Naive thymus-derived CD4-positive, alpha-beta T cell (primary cell): ENCODE data around the gene TPI1. TPM values are rescaled to one million over a fixed set of nuclear protein-coding genes. Genes with fewer than 3 reads are reported as not detected.
A peak's percentile ranks its signal among the peaks of the same experiment; 100 is the strongest.

Experiments used
- ATAC-seq: fragments of 150-1000 bp; cut with Tn5 transposase; 2 replicates; pipeline ENCODE4 v1.10.0; 2021; ENCODE audit warnings: mild to moderate bottlenecking, moderate library complexity
- CTCF ChIA-PET: fragments of 350-600 bp; sonication (Branson Sonifier 250); formaldehyde crosslinking; loops from one replicate; lab custom pipeline; 2021; ENCODE audit warnings: antibody characterized with exemption; lab: Charles Lee
- POLR2A ChIA-PET: fragments of 350-600 bp; sonication (Branson Sonifier 250); formaldehyde crosslinking; loops from one replicate; lab custom pipeline; 2021; ENCODE audit warnings: antibody characterized with exemption, inconsistent platforms; lab: Charles Lee
- DNase-seq, 9 donors: peaks; one replicate each; pipeline versions ENCODE4 v3.0.0 to v3.0.0-alpha.2; 2020 to 2022; ENCODE audit warnings: mixed read lengths in 1 of 9
- H3K27ac ChIP-seq: one replicate; pipeline ENCODE4 v1.7.0; 2013; ENCODE audit warnings: mild to moderate bottlenecking, low read depth, low read length, moderate library complexity
- H3K27me3 ChIP-seq, 2 donors: one replicate each; pipeline ENCODE4 v1.7.0; 2013; ENCODE audit warnings: low read length in 2 of 2, mild to moderate bottlenecking in 2 of 2, moderate library complexity in 2 of 2; ENCODE audit not compliant: control insufficient read depth in 2 of 2, insufficient read depth in 2 of 2
- H3K36me3 ChIP-seq, 3 experiments: 1 replicate in 2 of 3; 2 replicates in 1 of 3; pipeline ENCODE4 v1.7.0; 2013; ENCODE audit warnings: low read length in 3 of 3, mild to moderate bottlenecking in 3 of 3, moderate library complexity in 1 of 3; ENCODE audit not compliant: insufficient read depth in 3 of 3, control insufficient read depth in 2 of 3
- H3K4me1 ChIP-seq, 2 donors: one replicate each; pipeline ENCODE4 v1.7.0; 2013; ENCODE audit warnings: low read length in 2 of 2, mild to moderate bottlenecking in 2 of 2, moderate library complexity in 1 of 2; ENCODE audit not compliant: control insufficient read depth in 2 of 2, insufficient read depth in 2 of 2
- H3K4me3 ChIP-seq: 2 replicates; pipeline ENCODE4 v1.7.0; 2013; ENCODE audit warnings: mild to moderate bottlenecking, low read length
- H3K9me3 ChIP-seq, 3 experiments: 1 replicate in 2 of 3; 2 replicates in 1 of 3; pipeline ENCODE4 v1.7.0; 2013; ENCODE audit warnings: low read length in 3 of 3; ENCODE audit not compliant: control insufficient read depth in 2 of 3
- H3K27ac Mint-ChIP-seq, 9 donors: one replicate each; pipeline ENCODE4 v1.8.0; 2020 to 2022; ENCODE audit warnings: mixed read lengths in 9 of 9, mild to moderate bottlenecking in 8 of 9, moderate library complexity in 5 of 9, inconsistent platforms in 2 of 9
- H3K27me3 Mint-ChIP-seq, 5 donors: one replicate each; pipeline ENCODE4 v1.8.0; 2021 to 2022; ENCODE audit warnings: mixed read lengths in 5 of 5, mild to moderate bottlenecking in 1 of 5
- H3K36me3 Mint-ChIP-seq, 5 donors: one replicate each; pipeline ENCODE4 v1.8.0; 2020 to 2022; ENCODE audit warnings: mixed read lengths in 5 of 5, mild to moderate bottlenecking in 3 of 5, inconsistent platforms in 1 of 5
- H3K4me1 Mint-ChIP-seq, 7 donors: one replicate each; pipeline ENCODE4 v1.8.0; 2020 to 2022; ENCODE audit warnings: mixed read lengths in 7 of 7, mild to moderate bottlenecking in 3 of 7, inconsistent platforms in 1 of 7
- H3K4me3 Mint-ChIP-seq, 10 donors: one replicate each; pipeline ENCODE4 v1.8.0; 2020 to 2022; ENCODE audit warnings: mild to moderate bottlenecking in 10 of 10, mixed read lengths in 10 of 10, moderate library complexity in 6 of 10, inconsistent platforms in 2 of 10
- H3K9me3 Mint-ChIP-seq, 11 donors: one replicate each; pipeline ENCODE4 v1.8.0; 2020 to 2022; ENCODE audit warnings: mixed read lengths in 11 of 11, mild to moderate bottlenecking in 4 of 11, inconsistent platforms in 1 of 11, moderate library complexity in 1 of 11
- intact Hi-C, 2 donors: fragments of 100-400 bp; cut with micrococcal nuclease; formaldehyde crosslinking; loops; one replicate each; pipeline ENCODE4 v1.15.1; 2023
- polyA plus RNA-seq, 2 donors: library from polyadenylated mRNA; unstranded; fragments of 300-500 nt; fragmentation: Illumina TruSeq; gene quantifications; one replicate each; pipeline ENCODE4 v1.2.3, GENCODE V29; 2021
- total RNA-seq, 6 experiments: library from RNA in 5 of 6; stranded (reverse) in 5 of 6; gene quantifications; 1 replicate in 5 of 6; 2 replicates in 1 of 6; pipeline ENCODE4 v1.2.3 and lab custom pipeline; 2021 to 2026

Gene TPI1
- total and polyA plus RNA-seq, 7 experiments from 2014 or later = 89.7 to 1,293 (median 163) TPM

- ChIA-PET POLR2A (interaction anchor here (0.6 to 13.2 kb wide), 7 partner anchors 10 to 324 kb away, joined by 3 to 91 read pairs (median 3); partner anchors contain the start of genes CD4, MLF2 and ZNF384), CTCF (interaction anchor here (1.0 to 6.6 kb wide), 13 partner anchors 11 to 354 kb away, joined by 3 to 94 read pairs (median 6); partner anchors contain the start of genes CD4 and MLF2)
- Histone ChIP-seq H3K36me3 (peaks cover 0 to 12% (median 0%) of the 10 kb centered on the region in 3 experiments), H3K4me1 (peaks cover 4 to 15% of the 10 kb centered on the region in 2 donors), H3K27me3 (peaks cover 0 to 8% of the 10 kb centered on the region in 2 donors), H3K4me3 (no peak overlapping the region), H3K27ac (no peak overlapping the region), H3K9me3 (no peaks in the 10 kb centered on the region)
- Mint-ChIP-seq H3K36me3 (peaks cover 0 to 9% (median 4%) of the 10 kb centered on the region in 5 donors), H3K9me3 (peaks cover 0 to 2% (median 0%) of the 10 kb centered on the region in 11 donors), H3K4me1 (peaks cover 29 to 41% (median 37%) of the 10 kb centered on the region in 7 donors), H3K27me3 (peaks cover 9 to 51% (median 26%) of the 10 kb centered on the region in 5 donors), H3K27ac (peak overlapping the region in 2 of 9 donors; percentile 28 to 31), H3K4me3 (peak overlapping the region in 1 of 10 donors; percentile 12)
- DNase-seq (no peak), ATAC-seq (no peak)
- intact Hi-C loops = loop anchor here in 1 of 2 donors (2.0 kb wide), 1 partner anchor 33 kb away; no protein-coding TSS in a partner anchor
Measured at GRCh38 chr12:6824085-6824775, 43.1 kb upstream of the TPI1 start.

GRCh38 chr12:6824901-6825381 is 42.4 kb upstream of the TPI1 start:
- Histone ChIP-seq H3K27me3 (peaks cover 0 to 12% of the 10 kb centered on the region in 2 donors), H3K9me3 (no peaks in the 10 kb centered on the region), H3K36me3 (peaks cover 0 to 5% (median 0%) of the 10 kb centered on the region in 3 experiments), H3K4me3 (no peak overlapping the region), H3K4me1 (peaks cover 4 to 15% of the 10 kb centered on the region in 2 donors), H3K27ac (no peak overlapping the region)
- no peak overlapping the region for H3K4me3 Mint-ChIP-seq
- H3K27me3 Mint-ChIP-seq = peaks cover 9 to 58% (median 26%) of the 10 kb centered on the region in 5 donors
- ATAC-seq (no peak), DNase-seq (no peak)
- H3K27ac Mint-ChIP-seq = peak overlapping the region in 3 of 9 donors; percentile 31 to 57 (median 39)
- CTCF ChIA-PET = interaction anchor here (1.0 to 6.6 kb wide), 17 partner anchors 8 to 355 kb away, joined by 3 to 94 read pairs (median 5); partner anchors contain the start of genes CD4, MLF2 and USP5
- H3K9me3 Mint-ChIP-seq = peaks cover 0 to 2% (median 0%) of the 10 kb centered on the region in 11 donors
- POLR2A ChIA-PET = interaction anchor here (0.6 to 13.2 kb wide), 8 partner anchors 10 to 324 kb away, joined by 3 to 91 read pairs (median 3); partner anchors contain the start of genes CD4, COPS7A and MLF2
- H3K36me3 Mint-ChIP-seq = peaks cover 0 to 2% (median 0%) of the 10 kb centered on the region in 5 donors
- H3K4me1 Mint-ChIP-seq = peaks cover 29 to 41% (median 41%) of the 10 kb centered on the region in 7 donors
- intact Hi-C loops = loop anchor here (1.0 to 5.0 kb wide), 9 partner anchors 33 to 258 kb away; partner anchors contain the start of genes MLF2 (in 2 of the 2), NOP2 (in 1 of the 2) and ZNF384 (in 1 of the 2)

- no peak overlapping the region for H3K4me3 ChIP-seq
- POLR2A ChIA-PET = interaction anchor here (0.6 to 13.2 kb wide), 9 partner anchors 9 to 102 kb away, joined by 3 to 91 read pairs (median 4); partner anchors contain the start of genes CD4, CDCA3, COPS7A and MLF2
- intact Hi-C loops = loop anchor here (1.0 to 5.0 kb wide), 9 partner anchors 33 to 258 kb away; partner anchors contain the start of genes MLF2 (in 2 of the 2), NOP2 (in 1 of the 2) and ZNF384 (in 1 of the 2)
- H3K9me3 ChIP-seq = no peaks in the 10 kb centered on the region
- peaks cover 4 to 13% of the 10 kb centered on the region in 2 donors for H3K4me1 ChIP-seq
- DNase-seq (peak; percentile 69 to 89 (median 78)), ATAC-seq (peak; percentile 79)
- peak overlapping the region in 4 of 9 donors; percentile 22 to 84 (median 53) for H3K27ac Mint-ChIP-seq
- H3K27me3 ChIP-seq = peaks cover 0 to 12% of the 10 kb centered on the region in 2 donors
- H3K36me3 Mint-ChIP-seq = peaks cover 0 to 1% (median 0%) of the 10 kb centered on the region in 5 donors
- peaks cover 0 to 2% (median 0%) of the 10 kb centered on the region in 11 donors for H3K9me3 Mint-ChIP-seq
- CTCF ChIA-PET = interaction anchor here (0.7 to 6.6 kb wide), 18 partner anchors 9 to 356 kb away, joined by 3 to 94 read pairs (median 4); partner anchors contain the start of genes CD4, MLF2 and USP5
- H3K36me3 ChIP-seq = no peaks in the 10 kb centered on the region
- no peak overlapping the region for H3K27ac ChIP-seq
- H3K27me3 Mint-ChIP-seq = peaks cover 9 to 63% (median 26%) of the 10 kb centered on the region in 5 donors
- H3K4me3 Mint-ChIP-seq = peak overlapping the region in 7 of 10 donors; percentile 5 to 65 (median 35)
- peaks cover 27 to 42% (median 39%) of the 10 kb centered on the region in 7 donors for H3K4me1 Mint-ChIP-seq
Measured at GRCh38 chr12:6825398-6826124, 41.8 kb upstream of the TPI1 start.

GRCh38 chr12:6826125-6826733 is 41.1 kb upstream of the TPI1 start:
- ATAC-seq = no peak
- Histone ChIP-seq H3K4me1 (peaks cover 4 to 6% of the 10 kb centered on the region in 2 donors), H3K27ac (no peak overlapping the region), H3K27me3 (peaks cover 0 to 12% of the 10 kb centered on the region in 2 donors), H3K36me3 (no peaks in the 10 kb centered on the region), H3K4me3 (no peak overlapping the region), H3K9me3 (no peaks in the 10 kb centered on the region)
- peaks cover 21 to 38% (median 32%) of the 10 kb centered on the region in 7 donors for H3K4me1 Mint-ChIP-seq
- intact Hi-C loops = loop anchor here (5.0 kb wide), 2 partner anchors 139 to 259 kb away; partner anchors contain the start of genes NOP2 (in 1 of the 2) and ZNF384 (in 1 of the 2)
- no peak for DNase-seq
- H3K9me3 Mint-ChIP-seq = peaks cover 0 to 2% (median 0%) of the 10 kb centered on the region in 11 donors
- no peaks in the 10 kb centered on the region for H3K36me3 Mint-ChIP-seq
- peaks cover 9 to 68% (median 21%) of the 10 kb centered on the region in 5 donors for H3K27me3 Mint-ChIP-seq
- POLR2A ChIA-PET = interaction anchor here (1.1 to 13.2 kb wide), 6 partner anchors 10 to 73 kb away, joined by 3 to 91 read pairs (median 10); partner anchors contain the start of genes CD4, CDCA3, MLF2 and USP5
- H3K4me3 Mint-ChIP-seq = peak overlapping the region in 2 of 10 donors; percentile 32 to 45
- no peak overlapping the region for H3K27ac Mint-ChIP-seq
- CTCF ChIA-PET = interaction anchor here (0.7 to 6.6 kb wide), 9 partner anchors 9 to 266 kb away, joined by 3 to 94 read pairs (median 7); partner anchors contain the start of genes MLF2 and USP5

GRCh38 chr12:6826734-6827436 is 40.4 kb upstream of the TPI1 start:
- peak overlapping the region; percentile 63 to 98 (median 73) for H3K4me3 Mint-ChIP-seq
- Histone ChIP-seq H3K4me1 (peaks cover 3 to 4% of the 10 kb centered on the region in 2 donors), H3K36me3 (no peaks in the 10 kb centered on the region), H3K4me3 (no peak overlapping the region), H3K9me3 (no peaks in the 10 kb centered on the region), H3K27ac (no peak overlapping the region), H3K27me3 (peaks cover 0 to 12% of the 10 kb centered on the region in 2 donors)
- peaks cover 0 to 2% (median 0%) of the 10 kb centered on the region in 11 donors for H3K9me3 Mint-ChIP-seq
- POLR2A ChIA-PET = interaction anchor here (1.4 to 13.2 kb wide), 5 partner anchors 12 to 74 kb away, joined by 3 to 91 read pairs (median 16); partner anchors contain the start of genes CD4, CDCA3, MLF2 and USP5
- DNase-seq = no peak
- ATAC-seq = no peak
- H3K4me1 Mint-ChIP-seq = peaks cover 19 to 36% (median 30%) of the 10 kb centered on the region in 7 donors
- intact Hi-C loops = loop anchor here (5.0 kb wide), 2 partner anchors 140 to 260 kb away; partner anchors contain the start of genes NOP2 (in 1 of the 2) and ZNF384 (in 1 of the 2)
- H3K27ac Mint-ChIP-seq = peak overlapping the region in 6 of 9 donors; percentile 10 to 81 (median 64)
- H3K27me3 Mint-ChIP-seq = peaks cover 9 to 70% (median 21%) of the 10 kb centered on the region in 5 donors
- H3K36me3 Mint-ChIP-seq = no peaks in the 10 kb centered on the region
- CTCF ChIA-PET = interaction anchor here (2.0 to 6.6 kb wide), 4 partner anchors 9 to 93 kb away, joined by 7 to 94 read pairs (median 22); partner anchors contain the start of gene MLF2
